Esophagus muscularis mucosa (tissue), 4 donors: Measurements from ENCODE around the gene MTG2. TPM values are rescaled to one million over a fixed set of nuclear protein-coding genes. Genes with fewer than 3 reads are reported as not detected.

ENCODE experiments used
- DNase-seq: peaks from one replicate; pipeline ENCODE4 v3.0.0-alpha.2; 2017; ENCODE audit errors: extremely low spot score
- H3K27ac ChIP-seq, 4 donors: fragments of 200-600 bp; sonication (generic); replicated peaks in 1 of 4; 1 replicate in 3 of 4; 2 replicates in 1 of 4; pipeline ENCODE4 v1.5.1; 2016 to 2019; ENCODE audit warnings: mild to moderate bottlenecking in 1 of 4
- H3K27me3 ChIP-seq, 4 donors: fragments of 200-600 bp; sonication (generic); one replicate each; pipeline versions ENCODE4 v1.5.1 to v1.6.0; 2016 to 2019
- H3K36me3 ChIP-seq, 4 donors: fragments of 200-600 bp; sonication (generic); one replicate each; pipeline ENCODE4 v1.5.1; 2016 to 2019
- H3K4me1 ChIP-seq, 4 donors: fragments of 200-600 bp; sonication (generic); one replicate each; pipeline ENCODE4 v1.5.1; 2016 to 2019
- H3K4me3 ChIP-seq, 4 donors: fragments of 200-600 bp; sonication (generic); 1 replicate in 2 of 4; 2 replicates in 2 of 4; pipeline ENCODE4 v1.5.1; 2016 to 2019; ENCODE audit warnings: mild to moderate bottlenecking in 4 of 4, moderate library complexity in 1 of 4
- H3K9me3 ChIP-seq, 4 donors: fragments of 200-600 bp; sonication (generic); 1 replicate in 3 of 4; 2 replicates in 1 of 4; pipeline ENCODE4 v1.5.1; 2016 to 2019
- CTCF ChIP-seq, 3 experiments: fragments of 200-600 bp in 2 of 3; fragments of 450-650 bp in 1 of 3; sonication (generic) in 2 of 3; IDR thresholded peaks; one replicate each; pipeline ENCODE4 v1.5.1; 2017 to 2019; ENCODE audit warnings: antibody characterized with exemption in 3 of 3, mild to moderate bottlenecking in 2 of 3, moderate library complexity in 1 of 3
- EP300 ChIP-seq: sonication (generic); formaldehyde crosslinking; IDR thresholded peaks from one replicate; pipeline ENCODE4 v1.6.1; 2017; ENCODE audit warnings: antibody characterized with exemption
- POLR2A ChIP-seq: fragments of 450-650 bp; IDR thresholded peaks from one replicate; pipeline ENCODE4 v1.6.1; 2017; ENCODE audit warnings: antibody characterized with exemption, moderate library complexity, mild to moderate bottlenecking, low read depth
- POLR2AphosphoS5 ChIP-seq, 2 donors: sonication (generic); formaldehyde crosslinking; IDR thresholded peaks; one replicate each; pipeline ENCODE4 v1.6.1; 2017; ENCODE audit warnings: antibody characterized with exemption in 2 of 2
- WGBS: methylation state at CpG from one replicate; pipeline ENCODE4 v1.1.5; 2018; 5-methylcytosine and 5-hydroxymethylcytosine counted together
- intact Hi-C: fragments of 100-400 bp; cut with DNase I; formaldehyde crosslinking; loops from one replicate; pipeline ENCODE4 v1.15.1; 2023
- total RNA-seq, 4 donors: library from RNA; depleted of rRNA; stranded (reverse); fragments of >200 nt; gene quantifications; one replicate each; pipeline versions ENCODE4 v1.1.0 to v1.2.1, GENCODE V29; 2016

Gene MTG2
- total RNA-seq, 4 donors from 2014 or later: 21.6 to 26.5 (median 26.0) TPM

- Histone ChIP-seq H3K9me3 (no peaks in the 10 kb centered on the region), H3K4me1 (peaks cover 15 to 28% (median 21%) of the 10 kb centered on the region in 4 donors), H3K27me3 (peaks cover 5 to 91% (median 48%) of the 10 kb centered on the region in 4 donors), H3K36me3 (no peaks in the 10 kb centered on the region), H3K4me3 (no peak overlapping the region), H3K27ac (no peak overlapping the region)
- DNase-seq: no peak
- no peak for TF ChIP-seq CTCF (IDR thresholded peaks at IDR 0.05)
- TF ChIP-seq POLR2A: no peak
- TF ChIP-seq EP300: no peak
- TF ChIP-seq POLR2AphosphoS5 (IDR thresholded peaks at IDR 0.05): no peak
- 71% methylated on average over 13 of the region's 26 CpGs for WGBS
- intact Hi-C loops: no loop called here
Observed at GRCh38 chr20:62216636-62217566, 34.1 kb downstream of the MTG2 start.

GRCh38 chr20:62217913-62218773 is 35.3 kb downstream of the MTG2 start:
- WGBS: 69% methylated on average over 11 of the region's 38 CpGs
- intact Hi-C loops: no loop called here
- Histone ChIP-seq H3K36me3 (no peaks in the 10 kb centered on the region), H3K4me3 (no peak overlapping the region), H3K4me1 (peaks cover 15 to 28% (median 21%) of the 10 kb centered on the region in 4 donors), H3K9me3 (no peaks in the 10 kb centered on the region), H3K27ac (no peak overlapping the region), H3K27me3 (peaks cover 5 to 95% (median 54%) of the 10 kb centered on the region in 4 donors)
- no peak for DNase-seq
- TF ChIP-seq EP300: no peak

GRCh38 chr20:62219101-62219991 is 36.5 kb downstream of the MTG2 start:
- intact Hi-C loops: no loop called here
- peaks cover 15 to 28% (median 21%) of the 10 kb centered on the region in 4 donors for H3K4me1 ChIP-seq
- H3K27me3 ChIP-seq: peaks cover 5 to 99% (median 58%) of the 10 kb centered on the region in 4 donors
- H3K36me3 ChIP-seq: no peaks in the 10 kb centered on the region
- no peak for DNase-seq
- 2% methylated on average over 26 of the region's 84 CpGs for WGBS
- H3K27ac ChIP-seq: no peak overlapping the region
- no peaks in the 10 kb centered on the region for H3K9me3 ChIP-seq
- TF ChIP-seq EP300 (no peak), POLR2A (no peak)
- H3K4me3 ChIP-seq: peak overlapping the region; percentile 44 to 59 (median 46)

- Histone ChIP-seq H3K36me3 (no peaks in the 10 kb centered on the region), H3K9me3 (no peaks in the 10 kb centered on the region), H3K27me3 (peaks cover 5 to 99% (median 58%) of the 10 kb centered on the region in 4 donors), H3K4me1 (peaks cover 15 to 28% (median 21%) of the 10 kb centered on the region in 4 donors), H3K27ac (no peak within 1 kb of the TSS), H3K4me3 (peak within 1 kb of the TSS; percentile 44 to 59 (median 46))
- WGBS: 0% methylated on average over 22 of the region's 84 CpGs
- DNase-seq: no peak
- intact Hi-C loops: no loop called here
- TF ChIP-seq POLR2A (no peak), EP300 (no peak), CTCF (IDR thresholded peaks at IDR 0.05) (no peak), POLR2AphosphoS5 (IDR thresholded peaks at IDR 0.05) (no peak)
Observed at GRCh38 chr20:62219992-62220665, 37.3 kb downstream of the MTG2 start, which contains the start of gene HRH3. HRH3 (minus strand) TSS chr20:62220278; CDS start chr20:62219970, 308 bp downstream.
